HG03354 (cell line): Measurements from ENCODE around the gene RUNX2.

Source experiments
- ATAC-seq: cut with Tn5 transposase; IDR thresholded peaks from one replicate; pipeline ENCODE4 v1.9.1; 2021; ENCODE audit warnings: mild to moderate bottlenecking; ENCODE audit not compliant: unreplicated experiment, poor library complexity, severe bottlenecking

The RUNX2 gene

DNA sequence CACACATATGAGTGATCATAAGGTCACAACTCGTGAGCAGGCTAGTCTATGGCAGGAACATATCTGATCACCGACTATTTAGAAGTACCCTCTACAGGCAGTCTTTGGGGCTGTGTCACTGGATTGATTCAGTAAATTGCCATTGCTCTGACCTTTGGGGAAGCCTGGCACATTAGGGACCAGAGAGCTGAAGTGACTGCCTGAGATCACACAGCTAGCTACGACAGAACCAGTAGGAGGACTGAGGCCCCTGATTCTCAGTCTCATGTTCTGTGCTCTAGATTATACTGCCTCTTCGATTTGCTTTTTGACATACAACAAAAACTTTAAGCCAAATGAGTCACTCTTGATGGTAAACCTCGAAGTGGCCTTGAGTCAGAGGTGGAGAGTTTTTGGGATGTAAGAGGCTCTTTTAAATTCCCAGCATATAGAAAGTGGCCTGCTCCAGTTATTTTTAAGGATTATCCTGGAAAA, 297.1 kb downstream of the RUNX2 start:
- ATAC-seq, result no peak

DNA sequence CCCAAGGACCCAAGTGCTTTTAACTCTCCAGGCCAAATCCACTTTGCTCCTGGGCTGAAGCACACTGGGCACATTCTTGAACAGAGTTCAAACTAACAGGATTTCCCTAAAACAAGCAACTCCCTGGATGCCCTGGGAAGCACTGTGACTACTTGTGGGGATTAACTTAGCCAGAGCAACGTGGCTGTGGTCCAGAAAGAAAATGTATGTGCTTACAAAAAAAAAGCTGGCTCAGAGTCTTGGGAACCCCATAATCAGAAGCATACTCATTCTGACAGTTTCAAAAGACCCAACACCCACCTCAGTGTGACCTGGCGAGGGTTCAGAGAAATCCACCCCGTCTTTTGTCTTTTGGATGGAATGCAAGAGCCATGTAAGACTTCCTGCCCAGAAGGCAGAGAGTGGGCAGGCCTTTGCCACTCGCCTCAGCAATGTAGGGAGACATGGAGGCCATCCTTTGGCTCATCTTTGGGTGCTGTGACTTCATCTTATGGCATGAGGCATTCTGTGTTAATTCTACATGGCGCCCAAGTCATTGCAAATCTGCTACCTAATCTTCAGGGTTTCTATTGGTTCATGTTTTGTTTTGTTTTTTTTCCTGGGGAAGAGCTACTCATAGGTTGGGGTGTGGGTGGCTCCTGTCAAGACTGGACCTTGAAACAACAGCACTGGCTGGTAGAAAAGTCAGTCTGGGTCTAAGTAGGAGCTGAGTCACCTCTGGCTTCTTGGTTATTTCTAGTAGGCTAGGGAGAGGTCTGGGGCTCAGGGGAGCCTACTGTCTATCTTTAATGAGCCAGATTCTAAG, 298.2 kb downstream of the RUNX2 start:
- no peak for ATAC-seq

DNA sequence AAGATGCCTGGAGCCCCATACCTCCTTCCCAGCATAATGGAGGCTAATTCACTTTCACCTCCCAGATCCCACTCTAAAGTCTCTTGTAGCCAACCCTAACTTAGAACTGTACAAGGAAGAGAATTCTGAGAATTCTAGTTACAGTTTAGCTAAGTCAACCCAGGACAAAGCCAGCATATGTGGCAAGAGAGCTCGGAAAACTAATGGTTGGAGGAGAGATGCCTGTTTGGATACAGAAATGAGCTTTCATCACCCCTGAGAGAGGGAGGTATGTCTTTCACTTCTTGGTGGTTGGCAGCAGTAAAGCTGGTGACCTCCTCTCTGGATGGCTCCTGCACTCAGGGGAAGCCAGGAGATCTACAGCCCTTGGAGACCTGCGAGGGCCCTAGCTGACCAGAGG, 302.2 kb downstream of the RUNX2 start:
- ATAC-seq, result no peak

DNA sequence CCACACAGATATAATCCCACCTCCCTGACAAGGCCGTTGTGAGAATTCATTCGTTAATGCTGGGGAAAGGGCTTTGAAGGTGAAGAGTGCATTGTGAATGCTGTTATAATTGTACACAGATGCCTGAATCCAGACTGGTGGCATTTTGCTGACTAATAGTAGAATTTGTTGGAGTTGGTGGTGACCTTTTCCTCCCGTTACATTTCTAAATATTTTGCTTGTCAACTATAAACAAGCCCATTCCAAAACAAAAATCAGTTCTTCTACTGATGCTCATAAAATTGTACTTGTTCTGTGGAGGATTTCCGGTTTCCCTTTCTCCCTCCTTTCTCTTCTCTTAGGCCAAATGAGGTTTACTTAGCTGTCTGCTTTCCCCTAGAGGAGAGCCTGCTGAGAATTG, 302.7 kb downstream of the RUNX2 start:
- ATAC-seq, result no peak

DNA sequence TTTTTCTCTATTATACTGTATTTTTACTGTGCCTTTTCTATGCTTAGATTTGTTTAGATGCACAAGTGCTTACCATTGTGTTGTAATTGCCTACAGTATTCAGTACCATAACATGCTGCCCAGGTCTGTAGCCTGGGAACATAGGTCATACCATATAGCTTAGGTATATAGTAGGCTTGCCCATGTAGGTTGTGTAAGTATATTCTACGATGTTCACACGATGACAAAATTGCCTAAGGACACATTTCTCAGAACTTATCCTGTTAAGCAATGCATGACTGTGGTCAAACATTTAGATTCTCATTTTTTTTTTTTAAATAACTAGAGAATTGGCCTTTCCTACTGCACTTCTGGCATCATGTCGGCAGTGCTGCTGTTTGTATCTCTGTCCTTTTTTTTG, 303.3 kb downstream of the RUNX2 start:
- no peak for ATAC-seq

DNA sequence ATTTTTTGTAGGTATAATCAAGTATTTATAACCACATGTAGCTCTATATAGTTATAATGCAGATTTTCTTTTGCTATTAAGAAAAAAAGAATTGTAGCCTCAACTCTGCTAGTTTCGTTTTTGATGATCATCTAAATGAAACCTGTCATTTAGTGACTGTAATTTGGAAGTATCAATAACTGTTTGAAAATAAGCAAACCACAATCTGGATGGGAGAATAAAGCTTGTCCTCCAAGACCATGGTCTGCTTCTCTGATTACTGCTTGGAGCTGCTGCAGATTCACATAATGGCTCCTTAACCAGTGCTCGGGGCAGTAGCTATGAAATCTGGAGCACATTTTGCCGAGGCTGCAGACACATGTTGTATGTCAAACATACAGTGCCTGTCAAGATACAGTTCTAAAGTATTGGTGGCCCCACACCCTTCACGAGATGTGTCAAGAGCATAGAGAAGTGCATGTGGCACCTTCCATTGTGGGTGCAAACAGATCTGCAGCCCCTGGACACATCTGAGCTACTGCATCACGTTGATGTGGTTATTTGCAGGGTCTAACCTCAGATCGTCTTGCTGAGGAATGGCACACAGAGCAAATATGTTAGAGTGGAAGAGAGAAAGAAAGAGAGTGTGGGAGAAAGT, 305.3 kb downstream of the RUNX2 start:
- no peak for ATAC-seq

DNA sequence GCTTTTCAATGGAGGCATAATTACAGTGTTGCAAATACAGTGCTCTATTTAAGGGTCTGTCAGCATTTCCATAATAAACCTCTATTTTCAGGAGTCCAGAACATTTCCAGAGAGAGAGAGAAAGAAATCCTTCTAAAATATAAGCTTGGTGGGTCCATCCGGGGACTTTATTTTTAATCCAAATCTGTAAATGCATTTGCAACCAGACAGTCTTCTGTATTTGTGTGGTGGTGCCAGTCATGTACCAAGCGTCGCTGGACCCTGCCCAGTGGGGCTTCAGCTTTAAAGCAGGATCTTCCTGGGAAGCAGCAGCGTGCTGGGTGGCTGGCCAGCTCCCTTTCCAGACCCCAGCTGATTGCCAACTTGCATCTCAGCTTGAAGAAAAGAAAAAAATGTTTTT, 306.1 kb downstream of the RUNX2 start:
- ATAC-seq, result no peak

DNA sequence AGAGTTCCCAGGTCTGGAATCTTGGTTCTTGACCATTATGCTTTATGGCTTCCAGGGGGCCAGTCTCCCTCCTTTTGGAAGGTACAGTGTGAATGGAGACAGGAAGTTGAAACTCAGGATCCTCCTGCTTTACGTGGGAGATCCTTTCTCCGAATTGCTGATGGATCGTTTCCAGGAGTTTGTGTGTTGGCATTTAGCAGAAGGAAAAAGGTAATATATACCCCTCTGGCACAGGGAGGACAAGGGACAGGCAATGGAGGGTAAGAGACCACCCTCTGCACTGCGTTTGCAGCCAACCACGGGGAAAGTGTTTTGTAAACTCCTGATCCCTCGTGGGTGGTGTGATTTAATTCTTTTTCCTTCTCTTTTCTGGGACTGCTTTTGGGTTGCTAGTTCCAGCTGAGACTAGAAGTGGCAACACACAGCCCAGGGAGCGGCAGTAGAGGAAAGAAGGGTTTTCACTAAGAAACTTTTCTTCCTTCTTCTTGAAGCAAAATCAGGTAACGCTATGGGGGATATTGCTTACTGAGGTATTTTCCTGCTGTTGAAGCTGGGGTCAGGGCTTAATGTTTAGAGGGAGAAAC, 307.2 kb downstream of the RUNX2 start:
- ATAC-seq, result no peak

DNA sequence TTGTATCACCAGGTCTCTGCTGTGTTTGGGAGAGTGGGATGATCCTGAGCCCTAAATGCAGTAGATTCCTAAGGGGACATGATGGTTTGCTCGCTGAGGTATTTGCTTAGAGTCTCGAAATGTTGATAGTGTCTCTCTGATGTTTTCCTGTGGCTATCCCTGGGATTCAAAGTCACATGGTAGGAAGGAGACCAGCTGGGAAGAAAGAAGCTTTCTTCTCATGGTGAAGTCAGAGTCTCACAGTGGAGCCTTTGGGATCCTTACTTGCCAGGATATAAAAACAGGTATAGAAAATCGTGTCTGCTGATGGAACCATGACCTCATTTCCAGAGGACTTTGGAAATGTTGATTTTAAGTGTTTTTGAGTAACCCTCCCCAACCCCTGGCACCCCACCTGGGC, 308.9 kb downstream of the RUNX2 start:
- no peak for ATAC-seq

DNA sequence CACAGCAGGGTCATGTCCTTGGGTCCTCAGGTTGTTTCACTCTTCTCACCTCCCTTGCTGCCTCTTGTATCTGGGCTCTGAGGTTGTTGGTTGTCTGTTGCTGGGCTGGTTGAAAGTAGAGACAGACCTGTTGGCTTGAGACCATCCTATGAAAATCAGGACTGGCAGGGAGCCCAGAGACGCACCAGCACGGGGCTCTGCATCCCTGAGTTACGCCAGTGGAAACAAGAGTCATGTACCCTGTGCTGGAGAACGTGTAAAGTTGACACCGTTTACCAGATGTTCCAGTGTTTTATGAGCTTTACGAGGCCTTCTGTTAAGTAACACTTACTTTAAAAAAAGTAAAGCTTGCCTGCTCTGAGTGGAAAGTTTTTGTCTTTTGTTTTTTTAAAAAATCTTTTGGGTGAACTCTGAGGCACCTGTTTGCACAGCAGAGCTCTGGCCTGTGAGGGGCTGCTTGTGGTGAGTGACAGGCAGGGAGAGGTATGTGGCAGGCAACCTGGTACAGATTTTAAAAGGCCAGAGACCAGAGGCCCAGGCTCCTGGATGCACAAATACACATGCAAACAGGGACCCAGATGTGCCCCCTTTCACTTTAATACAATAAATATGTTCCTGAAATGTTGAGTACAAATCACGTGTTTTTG, 309.6 kb downstream of the RUNX2 start:
- no peak for ATAC-seq

DNA sequence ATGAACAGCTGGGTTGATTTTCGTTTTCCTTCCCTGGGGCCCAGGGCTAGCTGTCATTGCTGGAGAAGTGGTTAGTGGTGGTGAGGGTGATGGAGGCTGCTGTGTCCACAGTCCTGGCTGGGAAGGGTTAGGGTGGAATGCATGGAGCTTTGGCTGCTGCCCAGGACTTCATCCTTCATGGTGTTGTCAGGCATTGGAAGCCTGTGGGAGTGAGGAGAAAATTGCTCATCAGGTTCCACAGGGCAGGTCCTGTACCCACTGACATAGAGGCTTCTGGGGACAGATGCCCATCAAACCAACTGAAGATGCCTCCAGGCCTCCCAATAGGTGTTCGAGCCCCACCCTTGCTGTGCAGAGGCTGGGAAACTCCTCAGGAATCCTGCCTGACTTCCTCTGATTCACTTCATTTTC, 312.0 kb downstream of the RUNX2 start:
- no peak for ATAC-seq

DNA sequence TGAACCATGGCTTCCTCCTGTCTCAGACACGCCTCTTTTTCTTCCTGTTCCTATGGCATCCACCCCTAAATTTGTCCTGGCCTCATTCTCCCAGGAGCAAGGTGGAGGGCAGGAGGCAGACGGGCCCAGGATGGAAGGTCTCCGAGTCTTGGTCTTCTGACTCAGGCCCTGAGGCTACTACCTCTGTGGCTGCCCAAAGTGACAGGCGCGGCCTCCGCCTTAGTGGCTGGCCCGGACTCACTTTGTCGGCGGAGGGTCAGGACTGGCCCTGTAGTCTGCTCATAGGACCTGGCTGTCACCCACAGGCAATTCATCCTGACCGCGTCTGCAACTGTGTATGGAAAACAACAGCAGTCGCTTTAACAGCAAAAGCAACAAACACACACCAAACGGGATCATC, 312.7 kb downstream of the RUNX2 start:
- ATAC-seq, result no peak

DNA sequence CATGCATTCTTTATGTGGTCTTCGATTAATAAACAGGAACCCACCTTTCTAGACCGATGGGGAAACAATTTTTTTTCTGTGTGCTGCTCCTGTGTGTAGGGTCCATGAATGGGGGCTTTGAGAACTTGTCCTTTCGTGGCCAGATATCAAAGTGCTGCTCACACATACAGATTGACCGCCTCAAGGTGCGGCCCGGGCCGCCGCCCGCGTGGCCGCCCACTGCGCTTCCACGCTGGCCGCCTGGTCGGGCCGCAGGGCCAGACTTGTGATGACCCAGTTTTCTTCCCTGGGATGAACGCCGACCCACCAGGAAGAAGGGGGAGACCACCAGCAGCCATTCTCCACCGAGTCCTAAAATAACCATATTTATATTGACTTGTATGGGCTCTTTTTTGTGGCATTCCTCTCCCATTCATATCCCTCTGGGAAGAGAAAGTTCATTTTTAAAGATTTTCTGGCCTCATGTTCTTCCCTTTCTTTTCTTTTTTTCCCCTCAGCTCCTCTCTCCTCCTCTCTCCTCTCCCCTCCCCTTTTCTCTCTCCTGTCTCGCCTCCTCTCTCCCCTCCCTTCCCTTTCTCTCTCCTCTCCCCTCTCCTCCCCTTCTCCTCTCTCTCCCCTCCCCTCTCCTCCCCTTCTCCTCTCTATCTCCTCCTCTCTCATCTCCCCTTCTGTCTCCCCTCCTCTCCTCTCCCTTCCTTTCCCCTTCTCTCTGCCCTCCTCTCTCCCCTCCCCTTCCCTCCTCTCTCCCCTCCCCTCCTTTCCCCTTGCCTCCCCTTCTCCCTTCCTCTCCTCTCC, 314.4 kb downstream of the RUNX2 start:
- ATAC-seq, result no peak

DNA sequence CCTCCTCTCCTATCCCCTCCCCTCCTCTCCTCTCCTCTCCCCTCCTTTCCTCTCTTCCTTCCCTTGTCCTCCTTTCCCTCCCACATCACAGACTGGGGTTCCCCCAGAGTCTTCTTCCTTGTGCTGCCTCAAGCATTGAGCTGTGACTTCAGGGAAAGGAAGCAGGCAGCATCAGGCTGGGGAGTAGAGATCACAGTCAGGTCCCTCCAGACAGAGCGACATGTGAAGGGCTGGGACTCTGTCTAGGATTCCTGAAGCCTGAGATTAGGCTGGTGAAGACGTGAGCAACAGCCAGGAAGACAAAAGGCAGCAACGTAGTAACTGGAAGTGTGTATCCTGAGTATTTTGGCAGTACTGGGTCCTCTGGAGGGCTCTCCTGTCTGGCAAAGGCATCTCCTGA, 315.0 kb downstream of the RUNX2 start:
- no peak for ATAC-seq

DNA sequence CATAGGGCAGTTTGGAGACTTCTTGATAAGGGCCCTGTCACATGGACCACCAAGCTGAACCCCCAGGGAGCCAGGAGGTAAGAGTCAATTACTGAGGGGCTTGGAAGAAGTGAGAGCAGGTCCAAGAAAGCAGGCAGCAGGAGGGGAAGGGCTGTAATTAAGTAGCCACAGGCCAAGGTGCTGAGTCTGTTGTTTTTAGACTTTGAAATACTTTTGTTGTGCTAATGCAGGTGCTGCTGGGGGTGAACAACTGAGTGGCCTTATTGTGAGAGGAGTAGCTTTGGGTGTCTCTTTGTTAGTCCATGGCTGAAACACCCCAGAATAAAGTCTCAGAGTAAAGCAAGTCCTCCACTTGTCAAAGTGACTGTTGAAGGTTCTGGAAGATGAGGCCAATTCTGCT, 316.6 kb downstream of the RUNX2 start:
- ATAC-seq, result no peak

DNA sequence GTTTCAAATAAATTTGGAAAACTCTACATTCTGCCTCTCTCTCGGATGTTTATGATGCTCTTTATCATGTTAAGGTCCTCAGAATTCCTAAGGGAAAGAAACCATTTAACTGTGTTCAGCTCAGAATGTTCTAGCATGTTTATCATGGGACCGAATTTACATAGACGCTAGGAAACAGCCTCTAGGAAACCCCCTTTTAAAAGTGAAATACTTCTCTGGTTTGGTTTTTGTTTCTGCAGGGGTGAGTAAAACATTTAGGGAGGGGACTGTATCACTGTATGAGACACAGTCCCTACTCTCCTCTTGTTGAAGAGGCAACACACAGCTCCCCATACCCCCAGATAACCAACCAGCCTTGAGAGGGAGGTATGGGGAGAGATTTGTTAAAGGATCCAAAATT, 317.2 kb downstream of the RUNX2 start:
- no peak for ATAC-seq

DNA sequence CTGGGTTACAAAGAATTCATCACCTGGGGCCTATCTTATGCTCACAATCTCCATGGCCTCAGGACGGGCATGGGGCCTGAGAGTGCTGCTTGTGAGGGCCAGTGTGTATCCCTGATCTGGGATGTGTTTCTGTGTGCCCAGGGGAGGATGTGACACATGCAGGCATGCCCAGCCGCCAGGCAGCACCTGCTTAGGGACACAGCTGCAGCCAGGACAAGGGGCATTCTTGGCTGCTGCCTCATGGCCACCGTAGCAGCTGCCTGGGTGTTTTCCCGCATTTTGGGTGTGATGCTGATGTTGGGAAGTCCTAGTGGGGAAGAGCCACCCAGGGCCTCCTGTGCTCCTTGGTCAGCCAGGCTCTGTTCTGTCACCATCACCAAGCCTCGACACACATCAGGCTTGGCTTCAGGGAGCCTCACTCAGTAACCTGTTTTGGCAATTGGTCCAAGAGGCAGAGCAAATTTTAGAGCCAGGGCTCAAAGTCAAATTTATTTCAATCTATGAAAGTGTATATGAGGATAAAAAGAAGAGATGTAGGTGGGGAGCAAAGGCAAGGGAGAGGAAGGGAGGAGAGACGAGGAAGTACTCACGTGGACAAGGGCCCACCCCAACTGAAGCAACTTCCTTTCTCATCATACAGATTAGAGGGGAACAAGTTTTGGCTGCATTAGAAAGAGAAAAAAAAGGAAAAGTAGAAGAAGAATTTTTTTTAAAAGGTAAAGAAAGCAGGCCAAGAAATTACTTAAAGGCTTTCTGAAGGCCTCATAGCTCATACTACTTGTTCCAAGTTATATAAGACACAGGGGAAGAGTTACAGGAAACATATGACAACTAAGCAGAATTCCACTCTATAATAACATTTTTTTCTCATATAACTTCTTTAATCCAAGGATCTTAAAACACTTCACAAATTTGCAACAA, 319.5 kb downstream of the RUNX2 start:
- ATAC-seq, result no peak

DNA sequence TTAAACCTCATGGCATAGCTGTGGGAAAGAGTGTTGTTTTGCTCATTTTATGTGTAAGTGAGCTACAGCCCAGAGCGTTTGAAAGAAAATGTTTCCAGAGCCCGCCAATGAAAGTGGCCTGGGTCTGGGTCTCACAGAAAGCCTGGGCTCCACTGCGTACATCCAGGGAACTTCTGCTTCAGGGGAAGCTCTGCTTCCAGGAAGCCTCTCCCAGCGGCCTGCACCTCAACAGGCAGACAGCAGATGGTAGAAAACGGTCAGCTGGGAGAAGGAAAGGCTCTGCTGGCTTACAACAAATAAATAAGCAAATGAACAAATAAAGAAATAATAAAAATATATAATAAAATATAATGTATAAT, 320.1 kb downstream of the RUNX2 start:
- no peak for ATAC-seq

DNA sequence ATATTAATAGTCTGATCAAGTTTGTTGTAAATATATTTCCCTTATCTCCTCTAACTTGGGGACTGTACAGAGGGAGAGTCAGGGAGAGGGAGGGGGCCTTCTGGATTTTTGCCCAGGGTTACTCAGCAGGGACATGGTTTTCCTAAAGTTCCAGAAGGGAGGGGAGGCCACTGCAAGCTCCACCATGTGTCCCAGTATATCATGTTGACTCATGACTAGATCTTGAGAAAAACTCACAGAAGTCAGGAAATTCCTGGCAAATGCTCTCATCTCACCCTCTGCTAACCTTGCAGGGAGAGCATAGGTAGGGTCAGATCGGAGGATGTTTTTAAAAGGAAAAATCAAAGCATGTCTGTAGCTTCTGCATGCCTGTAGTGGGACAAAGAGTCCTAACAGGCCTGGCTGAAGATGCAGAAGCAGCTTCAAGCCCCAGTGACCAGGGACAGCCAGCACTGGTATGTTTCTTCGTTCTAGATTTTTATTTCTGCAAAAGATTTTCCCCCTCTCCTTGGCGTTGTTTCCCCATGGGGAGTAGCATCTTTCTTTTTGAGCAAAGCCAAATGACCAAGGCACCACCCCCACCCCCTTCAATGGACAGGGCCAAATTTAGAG, 322.5 kb downstream of the RUNX2 start:
- ATAC-seq, result no peak
